ENCODE data around the gene DHRS11. TPM values are rescaled to one million over a fixed set of nuclear protein-coding genes. Genes with fewer than 3 reads are reported as not detected.
A peak's percentile ranks its signal among the peaks of the same experiment; 100 is the strongest.

DHRS11 gene
- total RNA-seq, 1 experiment from 2014 or later: 38.0 TPM

DNA sequence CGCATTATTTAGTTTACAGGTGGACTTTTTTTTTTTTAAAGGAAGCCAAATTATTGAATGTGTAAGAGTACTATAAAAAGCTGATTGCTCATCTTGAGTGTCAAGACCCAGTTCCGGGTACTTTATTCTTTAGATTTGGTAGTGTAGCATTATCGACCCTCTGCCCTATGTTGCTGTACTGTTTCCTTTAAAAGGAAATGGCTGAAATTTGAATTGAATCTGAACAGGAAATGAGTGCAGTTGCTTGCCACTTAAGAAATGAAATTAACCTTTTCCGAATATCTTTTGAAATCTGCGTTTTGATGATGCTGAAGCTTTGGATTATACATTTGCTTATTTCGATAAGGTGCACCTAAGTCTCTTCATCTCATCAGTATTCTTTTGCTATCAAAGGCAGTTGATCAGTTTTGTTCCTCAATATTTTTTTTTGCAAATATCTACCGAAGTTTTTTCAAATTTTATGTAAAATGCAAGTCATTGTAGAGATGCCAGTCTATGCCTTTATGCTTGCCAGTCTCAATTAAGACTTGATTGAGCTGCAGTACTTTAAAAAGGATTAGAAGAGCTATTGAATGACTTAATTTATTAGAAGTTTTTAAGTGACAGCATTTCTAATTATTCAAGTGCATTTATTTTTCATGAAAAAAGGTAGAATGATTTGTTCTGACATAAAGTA is 45.1 kb upstream of the DHRS11 start (continued):
- TF ChIP-seq TEAD4 (CRISPR knock-in tag; IDR thresholded peaks at IDR 0.05) (no peak), GTF2I (CRISPR knock-in tag; conservative IDR thresholded peaks at IDR 0.05) (no peak)
- TF ChIP-seq, protein P1, sequence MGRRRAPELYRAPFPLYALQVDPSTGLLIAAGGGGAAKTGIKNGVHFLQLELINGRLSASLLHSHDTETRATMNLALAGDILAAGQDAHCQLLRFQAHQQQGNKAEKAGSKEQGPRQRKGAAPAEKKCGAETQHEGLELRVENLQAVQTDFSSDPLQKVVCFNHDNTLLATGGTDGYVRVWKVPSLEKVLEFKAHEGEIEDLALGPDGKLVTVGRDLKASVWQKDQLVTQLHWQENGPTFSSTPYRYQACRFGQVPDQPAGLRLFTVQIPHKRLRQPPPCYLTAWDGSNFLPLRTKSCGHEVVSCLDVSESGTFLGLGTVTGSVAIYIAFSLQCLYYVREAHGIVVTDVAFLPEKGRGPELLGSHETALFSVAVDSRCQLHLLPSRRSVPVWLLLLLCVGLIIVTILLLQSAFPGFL (CRISPR knock-in tag; IDR thresholded peaks at IDR 0.05; ENCODE audit: borderline replicate concordance): no peak

DNA sequence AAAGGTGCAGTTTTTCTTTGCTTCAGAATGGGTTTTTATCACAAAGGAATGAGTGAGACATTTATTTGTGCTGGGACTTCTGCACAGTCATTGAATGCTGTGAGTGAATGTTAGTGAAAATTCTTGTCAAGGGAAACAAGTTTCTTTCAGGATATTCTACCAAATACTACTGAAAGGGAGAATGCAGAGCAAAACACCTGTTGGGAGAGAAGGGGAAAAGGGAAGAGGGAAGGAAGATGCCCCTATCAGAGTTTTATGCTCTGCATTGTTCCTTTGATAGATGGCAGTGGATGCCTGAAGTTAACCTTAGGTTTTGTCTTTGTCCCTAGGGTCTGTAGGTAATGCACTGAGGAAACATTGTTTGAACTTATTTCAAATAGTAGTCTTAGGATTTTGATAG is 43.9 kb upstream of the DHRS11 start:
- POLR2A ChIA-PET: interaction anchor here (1.2 kb wide), 1 partner anchor 14 kb away, joined by 3 read pairs; no protein-coding TSS in a partner anchor

DNA sequence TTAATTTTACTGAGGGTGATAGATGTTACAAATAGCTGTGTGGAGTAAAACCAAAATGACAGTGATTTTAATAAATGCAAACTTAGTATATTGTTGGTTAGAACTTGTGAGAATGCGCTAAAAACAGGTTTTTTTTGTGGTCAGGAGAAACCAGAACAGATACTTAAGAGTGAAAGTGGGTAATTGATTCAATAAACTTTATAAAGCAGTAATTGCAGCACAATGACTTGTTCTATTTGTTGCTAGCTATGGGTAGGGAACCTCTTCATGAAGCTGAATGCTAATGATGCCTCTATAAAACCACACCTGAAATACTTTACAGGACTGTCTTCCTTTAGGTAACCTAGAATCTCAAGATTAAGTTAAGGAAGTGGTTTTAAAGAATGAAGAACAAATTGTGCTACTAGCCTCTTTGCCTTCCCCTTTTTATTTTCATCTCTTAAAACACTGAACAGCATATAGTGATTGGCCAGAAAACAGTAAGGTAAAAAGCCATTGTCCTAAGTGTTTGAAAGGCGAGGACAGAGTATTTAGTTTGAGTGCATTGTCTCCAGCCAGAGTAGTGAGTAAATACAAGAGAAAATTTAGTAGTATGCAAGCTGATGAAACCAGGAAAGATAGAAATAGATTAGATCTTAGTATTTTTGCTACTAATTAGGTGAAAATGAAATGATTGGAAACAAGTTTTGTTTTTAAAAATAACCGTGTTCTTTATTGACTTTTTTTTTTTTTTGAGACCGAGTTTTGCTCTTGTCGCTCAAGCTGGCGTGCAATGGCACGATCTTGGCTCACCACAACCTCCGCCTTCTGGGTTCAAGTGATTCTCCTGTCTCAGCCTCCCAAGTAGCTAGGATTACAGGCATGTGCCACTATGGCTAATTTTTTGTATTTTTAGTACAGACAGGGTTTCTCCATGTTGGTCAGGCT is 40.9 kb upstream of the DHRS11 start:
- no peak overlapping the region for H3K4me3 Mint-ChIP-seq
- CTCF ChIA-PET: interaction anchor here (1.0 kb wide), 1 partner anchor 17 kb away, joined by 4 read pairs; no protein-coding TSS in a partner anchor

More for the DNA sequence above, 43.9 kb upstream of the DHRS11 start:
- no peak for ATAC-seq
- TF ChIP-seq, protein P2, sequence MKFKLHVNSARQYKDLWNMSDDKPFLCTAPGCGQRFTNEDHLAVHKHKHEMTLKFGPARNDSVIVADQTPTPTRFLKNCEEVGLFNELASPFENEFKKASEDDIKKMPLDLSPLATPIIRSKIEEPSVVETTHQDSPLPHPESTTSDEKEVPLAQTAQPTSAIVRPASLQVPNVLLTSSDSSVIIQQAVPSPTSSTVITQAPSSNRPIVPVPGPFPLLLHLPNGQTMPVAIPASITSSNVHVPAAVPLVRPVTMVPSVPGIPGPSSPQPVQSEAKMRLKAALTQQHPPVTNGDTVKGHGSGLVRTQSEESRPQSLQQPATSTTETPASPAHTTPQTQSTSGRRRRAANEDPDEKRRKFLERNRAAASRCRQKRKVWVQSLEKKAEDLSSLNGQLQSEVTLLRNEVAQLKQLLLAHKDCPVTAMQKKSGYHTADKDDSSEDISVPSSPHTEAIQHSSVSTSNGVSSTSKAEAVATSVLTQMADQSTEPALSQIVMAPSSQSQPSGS (CRISPR knock-in tag; IDR thresholded peaks at IDR 0.05; ENCODE audit: borderline replicate concordance, low read depth): no peak
- TF ChIP-seq, protein P3, sequence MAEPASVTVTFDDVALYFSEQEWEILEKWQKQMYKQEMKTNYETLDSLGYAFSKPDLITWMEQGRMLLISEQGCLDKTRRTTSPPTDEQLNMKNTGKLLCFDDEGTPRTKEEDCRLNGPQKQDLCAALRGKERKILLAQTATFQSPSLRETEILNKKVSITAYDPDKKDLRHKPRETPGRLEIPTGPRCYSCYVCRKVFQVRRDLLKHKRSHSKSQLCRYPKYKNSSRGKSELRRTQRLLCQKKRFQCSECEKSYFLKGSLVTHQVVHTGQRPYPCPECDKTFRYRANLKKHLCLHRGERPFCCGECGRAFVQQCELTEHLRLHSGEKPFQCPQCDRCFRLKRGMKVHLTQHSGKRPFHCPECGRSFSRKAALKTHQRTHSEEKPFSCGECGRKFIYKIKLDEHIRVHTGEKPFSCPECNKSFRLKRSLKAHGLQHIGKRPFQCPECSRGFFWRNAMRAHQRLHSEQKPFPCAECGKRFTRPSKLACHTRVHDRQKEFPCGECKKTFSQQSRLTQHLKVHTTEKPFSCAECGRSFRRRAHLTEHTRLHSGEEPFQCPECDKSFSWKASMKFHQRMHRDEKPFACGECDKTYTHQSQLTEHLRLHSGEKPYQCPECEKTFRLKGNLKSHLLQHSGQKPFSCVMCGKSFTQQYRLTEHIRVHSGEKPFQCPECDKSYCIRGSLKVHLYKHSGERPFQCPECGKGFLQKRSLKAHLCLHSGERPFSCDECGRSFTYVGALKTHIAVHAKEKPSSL (CRISPR knock-in tag; conservative IDR thresholded peaks at IDR 0.05): no peak
- H3K27ac Mint-ChIP-seq: peak overlapping the region; percentile 67; the same call in 1 of the 2 replicates
- DNase-seq (ENCODE audit: low spot score): no peak
- H3K36me3 Mint-ChIP-seq: peaks cover 3% of the 10 kb centered on the region; the same call in 1 of the 2 replicates
- H3K4me1 Mint-ChIP-seq: peaks cover 24% of the 10 kb centered on the region
- H3K4me3 Mint-ChIP-seq: peak overlapping the region; percentile 94
- H3K9me3 Mint-ChIP-seq: no peaks in the 10 kb centered on the region
- no peaks in the 10 kb centered on the region for H3K27me3 Mint-ChIP-seq (ENCODE audit: low read depth)
- CTCF ChIA-PET: interaction anchor here (1.0 to 5.4 kb wide), 2 partner anchors 13 to 54 kb away, joined by 3 to 40 read pairs; partner anchors contain the start of genes MRM1, MYO19 and PIGW

More for the DNA sequence above, 40.9 kb upstream of the DHRS11 start:
- Mint-ChIP-seq H3K4me1 (peaks cover 19% of the 10 kb centered on the region), H3K9me3 (no peaks in the 10 kb centered on the region), H3K27me3 (ENCODE audit: low read depth) (no peaks in the 10 kb centered on the region), H3K36me3 (peaks cover 6% of the 10 kb centered on the region), H3K27ac (peak overlapping the region; percentile 92)
- ATAC-seq (no peak), DNase-seq (ENCODE audit: low spot score) (no peak)
- TF ChIP-seq, protein P4, sequence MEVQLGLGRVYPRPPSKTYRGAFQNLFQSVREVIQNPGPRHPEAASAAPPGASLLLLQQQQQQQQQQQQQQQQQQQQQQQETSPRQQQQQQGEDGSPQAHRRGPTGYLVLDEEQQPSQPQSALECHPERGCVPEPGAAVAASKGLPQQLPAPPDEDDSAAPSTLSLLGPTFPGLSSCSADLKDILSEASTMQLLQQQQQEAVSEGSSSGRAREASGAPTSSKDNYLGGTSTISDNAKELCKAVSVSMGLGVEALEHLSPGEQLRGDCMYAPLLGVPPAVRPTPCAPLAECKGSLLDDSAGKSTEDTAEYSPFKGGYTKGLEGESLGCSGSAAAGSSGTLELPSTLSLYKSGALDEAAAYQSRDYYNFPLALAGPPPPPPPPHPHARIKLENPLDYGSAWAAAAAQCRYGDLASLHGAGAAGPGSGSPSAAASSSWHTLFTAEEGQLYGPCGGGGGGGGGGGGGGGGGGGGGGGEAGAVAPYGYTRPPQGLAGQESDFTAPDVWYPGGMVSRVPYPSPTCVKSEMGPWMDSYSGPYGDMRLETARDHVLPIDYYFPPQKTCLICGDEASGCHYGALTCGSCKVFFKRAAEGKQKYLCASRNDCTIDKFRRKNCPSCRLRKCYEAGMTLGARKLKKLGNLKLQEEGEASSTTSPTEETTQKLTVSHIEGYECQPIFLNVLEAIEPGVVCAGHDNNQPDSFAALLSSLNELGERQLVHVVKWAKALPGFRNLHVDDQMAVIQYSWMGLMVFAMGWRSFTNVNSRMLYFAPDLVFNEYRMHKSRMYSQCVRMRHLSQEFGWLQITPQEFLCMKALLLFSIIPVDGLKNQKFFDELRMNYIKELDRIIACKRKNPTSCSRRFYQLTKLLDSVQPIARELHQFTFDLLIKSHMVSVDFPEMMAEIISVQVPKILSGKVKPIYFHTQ (CRISPR knock-in tag; IDR thresholded peaks at IDR 0.05): no peak
- TF ChIP-seq NFATC4 (CRISPR knock-in tag; IDR thresholded peaks at IDR 0.05) (no peak), ATF1 (CRISPR knock-in tag; IDR thresholded peaks at IDR 0.05) (no peak), GABPB1 (CRISPR knock-in tag; IDR thresholded peaks at IDR 0.05) (no peak), CBFB (CRISPR knock-in tag; IDR thresholded peaks at IDR 0.05; ENCODE audit: low read depth) (no peak), NFYB (CRISPR knock-in tag; conservative IDR thresholded peaks at IDR 0.05; ENCODE audit: low read depth) (no peak)
- TF ChIP-seq, protein P5, sequence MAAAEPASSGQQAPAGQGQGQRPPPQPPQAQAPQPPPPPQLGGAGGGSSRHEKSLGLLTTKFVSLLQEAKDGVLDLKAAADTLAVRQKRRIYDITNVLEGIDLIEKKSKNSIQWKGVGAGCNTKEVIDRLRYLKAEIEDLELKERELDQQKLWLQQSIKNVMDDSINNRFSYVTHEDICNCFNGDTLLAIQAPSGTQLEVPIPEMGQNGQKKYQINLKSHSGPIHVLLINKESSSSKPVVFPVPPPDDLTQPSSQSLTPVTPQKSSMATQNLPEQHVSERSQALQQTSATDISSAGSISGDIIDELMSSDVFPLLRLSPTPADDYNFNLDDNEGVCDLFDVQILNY (CRISPR knock-in tag; IDR thresholded peaks at IDR 0.05): no peak
- TF ChIP-seq, protein P6, sequence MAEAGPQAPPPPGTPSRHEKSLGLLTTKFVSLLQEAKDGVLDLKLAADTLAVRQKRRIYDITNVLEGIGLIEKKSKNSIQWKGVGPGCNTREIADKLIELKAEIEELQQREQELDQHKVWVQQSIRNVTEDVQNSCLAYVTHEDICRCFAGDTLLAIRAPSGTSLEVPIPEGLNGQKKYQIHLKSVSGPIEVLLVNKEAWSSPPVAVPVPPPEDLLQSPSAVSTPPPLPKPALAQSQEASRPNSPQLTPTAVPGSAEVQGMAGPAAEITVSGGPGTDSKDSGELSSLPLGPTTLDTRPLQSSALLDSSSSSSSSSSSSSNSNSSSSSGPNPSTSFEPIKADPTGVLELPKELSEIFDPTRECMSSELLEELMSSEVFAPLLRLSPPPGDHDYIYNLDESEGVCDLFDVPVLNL (CRISPR knock-in tag; IDR thresholded peaks at IDR 0.05; ENCODE audit: borderline replicate concordance, low read depth): no peak
- TF ChIP-seq, protein P7, sequence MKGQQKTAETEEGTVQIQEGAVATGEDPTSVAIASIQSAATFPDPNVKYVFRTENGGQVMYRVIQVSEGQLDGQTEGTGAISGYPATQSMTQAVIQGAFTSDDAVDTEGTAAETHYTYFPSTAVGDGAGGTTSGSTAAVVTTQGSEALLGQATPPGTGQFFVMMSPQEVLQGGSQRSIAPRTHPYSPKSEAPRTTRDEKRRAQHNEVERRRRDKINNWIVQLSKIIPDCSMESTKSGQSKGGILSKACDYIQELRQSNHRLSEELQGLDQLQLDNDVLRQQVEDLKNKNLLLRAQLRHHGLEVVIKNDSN (CRISPR knock-in tag; IDR thresholded peaks at IDR 0.05): no peak
- POLR2A ChIA-PET: no interaction called here

All from WTC11 (cell line).